H1 (cell line): ENCODE results near the gene SP1.
"Not testable (repeated sequence)": the region's sequence is repeated elsewhere in the genome, so short reads cannot be mapped to it uniquely, and the experiment has no call there.

Source experiments
- CHD2 ChIP-seq: IDR thresholded peaks from 2 replicates; pipeline ENCODE4 v1.6.1; 2012; ENCODE audit warnings: low read length, improper control_type of control experiment
- CTCF ChIP-seq, 3 experiments: IDR thresholded peaks; 1 replicate in 2 of 3; 2 replicates in 1 of 3; pipeline versions ENCODE4 v1.5.1 to v1.6.1; 2011; ENCODE audit warnings: low read length in 3 of 3, mild to moderate bottlenecking in 3 of 3, inconsistent platforms in 2 of 3, low read depth in 1 of 3, moderate library complexity in 1 of 3; ENCODE audit not compliant: insufficient read depth in 1 of 3; ENCODE audit errors: control extremely low read depth in 1 of 3
- EZH2 ChIP-seq: fragments of 200-600 bp; sonication (generic); IDR thresholded peaks from 2 replicates; pipeline ENCODE4 v1.7.1; 2012; ENCODE audit warnings: low read depth, mild to moderate bottlenecking, moderate library complexity, low read length, inconsistent platforms; ENCODE audit not compliant: severe bottlenecking
- SIN3A ChIP-seq, 2 experiments: IDR thresholded peaks in 1 of 2; conservative IDR thresholded peaks in 1 of 2; 2 replicates each; pipeline ENCODE4 v1.6.1; 2011 to 2012; ENCODE audit warnings: low read length in 2 of 2, improper control_type of control experiment in 1 of 2, low read depth in 1 of 2, mild to moderate bottlenecking in 1 of 2
- SP1 ChIP-seq: IDR thresholded peaks from 2 replicates; pipeline ENCODE4 v1.6.1; 2011; ENCODE audit warnings: low read depth, low read length
- USF2 ChIP-seq: IDR thresholded peaks from 2 replicates; pipeline ENCODE4 v1.6.1; 2011; ENCODE audit warnings: low read length, improper control_type of control experiment
- YY1 ChIP-seq: IDR thresholded peaks from 2 replicates; pipeline ENCODE4 v1.6.1; 2011; ENCODE audit warnings: low read depth, mild to moderate bottlenecking, low read length

- TF ChIP-seq EZH2; CTCF (IDR thresholded peaks at IDR 0.05; ENCODE audit: control extremely low read depth in 1 of 3, insufficient read depth in 1 of 3, low read depth in 1 of 3, low read length in 3 of 3); SIN3A (conservative IDR thresholded peaks at IDR 0.05 in 1 of 2, IDR thresholded peaks at IDR 0.05 in 1 of 2; ENCODE audit: low read depth in 1 of 2, low read length in 2 of 2); CHD2; SP1; USF2; YY1: not testable (repeated sequence)
These were observed 22.4 kb downstream of the SP1 start for GRCh38 chr12:53402351-53402750.
